HEK293T (cell line): Measurements from ENCODE around the gene AOPEP.

Source experiments
- CTCF ChIA-PET: fragments of 350-600 bp; formaldehyde crosslinking; extraction: SDS; loops from one replicate; lab custom pipeline; 2021; ENCODE audit warnings: antibody characterized with exemption, inconsistent platforms; lab: Yijun Ruan, JAX
- POLR2A ChIA-PET: fragments of 350-600 bp; formaldehyde crosslinking; extraction: SDS; loops from one replicate; lab custom pipeline; 2020; ENCODE audit warnings: antibody characterized with exemption, inconsistent platforms; lab: Yijun Ruan, JAX
- DNase-seq: peaks from one replicate; pipeline ENCODE4 v3.0.0; 2012; ENCODE audit warnings: mixed read lengths; ENCODE audit errors: extremely low spot score
- ARNT ChIP-seq: fragments of 450-650 bp; IDR thresholded peaks from 2 replicates; pipeline ENCODE4 v1.6.1; 2017; ENCODE audit warnings: mild to moderate bottlenecking
- BHLHE40 ChIP-seq: fragments of 450-650 bp; IDR thresholded peaks from 2 replicates; pipeline ENCODE4 v1.6.1; 2016; ENCODE audit warnings: mild to moderate bottlenecking, moderate library complexity, borderline replicate concordance
- CTBP1 ChIP-seq: fragments of 450-650 bp; IDR thresholded peaks from 2 replicates; pipeline ENCODE4 v1.6.1; 2016; ENCODE audit warnings: borderline replicate concordance
- ELF4 ChIP-seq: fragments of 450-650 bp; IDR thresholded peaks from 2 replicates; pipeline ENCODE4 v1.6.1; 2017; ENCODE audit warnings: antibody characterized with exemption
- FOXA1 ChIP-seq: fragments of 450-650 bp; IDR thresholded peaks from 2 replicates; pipeline ENCODE4 v1.6.1; 2016; ENCODE audit warnings: mild to moderate bottlenecking
- FOXK2 ChIP-seq: fragments of 450-650 bp; IDR thresholded peaks from 2 replicates; pipeline ENCODE4 v1.6.1; 2016; ENCODE audit warnings: mild to moderate bottlenecking
- FOXM1 ChIP-seq: fragments of 450-650 bp; IDR thresholded peaks from 2 replicates; pipeline ENCODE4 v1.6.1; 2017; ENCODE audit warnings: mild to moderate bottlenecking, borderline replicate concordance
- HDGF ChIP-seq: fragments of 450-650 bp; IDR thresholded peaks from 2 replicates; pipeline ENCODE4 v1.6.1; 2017; ENCODE audit warnings: antibody characterized with exemption, borderline replicate concordance
- L3MBTL2 ChIP-seq: fragments of 450-650 bp; conservative IDR thresholded peaks from 2 replicates; pipeline ENCODE4 v1.6.1; 2016; ENCODE audit warnings: mild to moderate bottlenecking
- LEF1 ChIP-seq: fragments of 450-650 bp; IDR thresholded peaks from 2 replicates; pipeline ENCODE4 v1.6.1; 2017; ENCODE audit warnings: mild to moderate bottlenecking, borderline replicate concordance
- NFRKB ChIP-seq: fragments of 450-650 bp; IDR thresholded peaks from 2 replicates; pipeline ENCODE4 v1.6.1; 2016; ENCODE audit warnings: mild to moderate bottlenecking, moderate library complexity
- SP1 ChIP-seq: fragments of 450-650 bp; IDR thresholded peaks from 2 replicates; pipeline ENCODE4 v1.6.1; 2017
- SUZ12 ChIP-seq: fragments of 450-650 bp; IDR thresholded peaks from 2 replicates; pipeline ENCODE4 v1.6.1; 2016; ENCODE audit warnings: mild to moderate bottlenecking
- TARDBP ChIP-seq: fragments of 450-650 bp; IDR thresholded peaks from 2 replicates; pipeline ENCODE4 v1.6.1; 2016
- ZNF384 ChIP-seq: fragments of 450-650 bp; IDR thresholded peaks from 2 replicates; pipeline ENCODE4 v1.6.1; 2016
- TF ChIP-seq, protein P1 (sequence below): fragments of 450-650 bp; IDR thresholded peaks from 2 replicates; pipeline ENCODE4 v1.6.1; 2016

The AOPEP gene

DNA sequence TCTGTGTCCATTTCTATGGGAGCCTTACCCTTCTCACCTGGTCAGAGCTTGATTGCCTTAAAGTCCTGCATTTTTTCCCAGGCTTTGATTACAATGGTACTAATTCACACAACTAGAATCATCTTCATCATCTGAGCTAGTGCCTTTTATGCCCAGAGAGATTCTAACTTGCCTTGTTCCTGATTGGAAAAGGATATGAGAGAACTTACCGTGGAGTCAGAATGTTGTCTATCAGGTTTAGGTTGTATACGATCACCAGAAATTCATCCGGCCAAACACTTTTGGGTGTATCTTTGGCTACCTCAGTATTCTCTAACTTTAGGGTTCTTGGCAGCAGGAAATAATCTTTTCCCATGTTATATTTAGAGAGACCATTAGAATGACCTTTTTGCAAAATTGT is 71.7 kb downstream of the AOPEP start:
- TF ChIP-seq CTBP1 (no peak), TARDBP (no peak), SP1 (no peak), SUZ12 (no peak), FOXK2 (no peak), BHLHE40 (no peak), ARNT (no peak), L3MBTL2 (no peak), NFRKB (no peak), ZNF384 (no peak), FOXA1 (no peak), ELF4 (no peak)
- TF ChIP-seq, protein P1, sequence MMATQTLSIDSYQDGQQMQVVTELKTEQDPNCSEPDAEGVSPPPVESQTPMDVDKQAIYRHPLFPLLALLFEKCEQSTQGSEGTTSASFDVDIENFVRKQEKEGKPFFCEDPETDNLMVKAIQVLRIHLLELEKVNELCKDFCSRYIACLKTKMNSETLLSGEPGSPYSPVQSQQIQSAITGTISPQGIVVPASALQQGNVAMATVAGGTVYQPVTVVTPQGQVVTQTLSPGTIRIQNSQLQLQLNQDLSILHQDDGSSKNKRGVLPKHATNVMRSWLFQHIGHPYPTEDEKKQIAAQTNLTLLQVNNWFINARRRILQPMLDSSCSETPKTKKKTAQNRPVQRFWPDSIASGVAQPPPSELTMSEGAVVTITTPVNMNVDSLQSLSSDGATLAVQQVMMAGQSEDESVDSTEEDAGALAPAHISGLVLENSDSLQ = no peak
- CTCF ChIA-PET = interaction anchor here (0.7 kb wide), 1 partner anchor 24 kb away, joined by 3 read pairs; no protein-coding TSS in a partner anchor
- POLR2A ChIA-PET = no interaction called here
- DNase-seq = no peak

DNA sequence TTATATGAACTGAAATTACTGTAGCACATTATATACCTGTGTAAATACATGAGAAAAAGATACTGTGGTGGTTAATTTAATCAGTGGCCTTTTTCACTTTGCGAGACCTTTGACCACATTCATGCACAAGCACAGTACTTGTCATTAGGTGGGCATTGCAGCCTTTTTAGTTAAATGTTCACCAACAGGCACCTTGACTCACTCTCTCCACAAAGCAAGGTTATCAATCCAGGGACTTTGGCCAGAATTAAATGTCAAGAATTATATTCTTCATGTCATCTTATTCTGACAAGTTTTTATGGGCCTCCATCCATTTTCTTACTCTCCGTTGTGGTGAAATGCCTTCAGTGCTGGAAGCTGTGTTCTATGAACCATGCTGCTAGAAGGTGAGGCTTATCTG is 72.2 kb downstream of the AOPEP start:
- no peak for DNase-seq
- no peak for TF ChIP-seq BHLHE40
- no peak for TF ChIP-seq ARNT
- TF ChIP-seq SP1 = no peak
- CTCF ChIA-PET = interaction anchor here (0.5 kb wide), 1 partner anchor 105 kb away, joined by 4 read pairs; no protein-coding TSS in a partner anchor
- POLR2A ChIA-PET = no interaction called here

DNA sequence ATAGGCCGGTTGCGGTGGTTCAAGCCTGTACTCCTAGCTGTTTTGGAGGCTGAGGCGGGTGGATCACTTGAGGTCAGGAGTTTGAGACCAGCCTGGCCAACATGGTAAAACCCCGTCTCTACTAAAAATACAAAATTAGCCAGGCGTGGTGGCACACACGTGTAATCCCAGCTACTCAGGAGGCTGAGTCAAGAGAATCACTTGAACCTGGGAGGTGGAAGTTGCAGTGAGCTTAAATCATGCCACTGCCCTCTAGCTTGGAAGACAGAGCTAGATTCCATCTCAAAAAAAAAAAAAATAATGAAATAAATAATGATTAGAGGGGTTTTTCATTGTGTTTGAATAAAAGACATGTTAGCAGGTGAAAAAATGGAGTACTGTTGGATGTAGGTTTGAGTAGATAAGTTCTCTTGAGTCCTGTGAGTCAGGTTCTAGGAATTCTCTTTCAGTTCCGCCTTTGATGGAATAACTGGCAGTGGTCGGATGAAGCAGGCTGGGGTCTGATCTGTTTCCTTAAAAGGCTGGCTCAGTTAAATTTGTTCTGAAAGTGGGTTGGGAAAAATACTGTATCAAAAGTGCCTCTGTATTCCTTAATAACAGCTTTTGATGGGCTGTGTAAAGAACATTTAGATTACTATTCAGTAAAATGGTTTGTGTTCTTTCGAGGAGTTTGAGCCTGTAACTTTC is 73.2 kb downstream of the AOPEP start:
- ChIA-PET CTCF (no interaction called here), POLR2A (no interaction called here)
- no peak for DNase-seq
- no peak for TF ChIP-seq SUZ12
- TF ChIP-seq BHLHE40 = no peak
- no peak for TF ChIP-seq TARDBP
- TF ChIP-seq FOXM1 = no peak
- no peak for TF ChIP-seq HDGF
- no peak for TF ChIP-seq ARNT
- no peak for TF ChIP-seq ELF4
- no peak for TF ChIP-seq L3MBTL2
- no peak for TF ChIP-seq NFRKB
- no peak for TF ChIP-seq SP1
- no peak for TF ChIP-seq LEF1

GRCh38 chr9:94800424-94801117 is 74.1 kb downstream of the AOPEP start:
- no peak for DNase-seq
- POLR2A ChIA-PET = no interaction called here
- CTCF ChIA-PET = no interaction called here
- TF ChIP-seq L3MBTL2 (no peak), FOXM1 (no peak), FOXA1 (no peak)

DNA sequence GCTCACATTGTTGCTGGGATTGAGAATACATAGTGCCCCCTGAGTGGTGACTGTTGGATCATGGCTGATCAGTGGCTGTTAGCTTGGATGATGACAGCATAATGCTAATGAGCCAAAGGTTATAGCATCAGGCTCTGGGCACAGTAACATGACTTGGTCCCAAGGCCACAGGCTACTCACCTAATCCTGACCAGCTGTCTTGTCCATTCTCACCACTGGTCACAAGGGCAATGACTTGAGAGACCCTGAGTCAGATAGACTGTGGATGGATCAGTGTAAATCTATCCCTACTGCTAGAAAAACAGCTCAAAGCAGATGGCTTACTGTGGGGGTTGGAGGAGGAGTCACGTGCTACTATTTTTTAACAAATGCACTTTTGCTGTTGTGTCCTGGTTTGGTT is 74.7 kb downstream of the AOPEP start:
- DNase-seq = no peak
- TF ChIP-seq LEF1 (no peak), FOXK2 (no peak), ARNT (no peak), NFRKB (no peak), ZNF384 (no peak), BHLHE40 (no peak)
- TF ChIP-seq, protein P1 = no peak
- POLR2A ChIA-PET = no interaction called here
- CTCF ChIA-PET = no interaction called here

- DNase-seq = no peak
- TF ChIP-seq ZNF384 (no peak), LEF1 (no peak), CTBP1 (no peak), BHLHE40 (no peak), SUZ12 (no peak), HDGF (no peak), ARNT (no peak), FOXA1 (no peak)
- ChIA-PET POLR2A (no interaction called here), CTCF (interaction anchor here (0.6 kb wide), 1 partner anchor 236 kb away, joined by 3 read pairs; no protein-coding TSS in a partner anchor)
Measured at GRCh38 chr9:94801681-94802080, 75.2 kb downstream of the AOPEP start.

GRCh38 chr9:94802251-94802650 is 75.8 kb downstream of the AOPEP start:
- POLR2A ChIA-PET = no interaction called here
- no peak for DNase-seq
- TF ChIP-seq HDGF (no peak), CTBP1 (no peak), LEF1 (no peak), BHLHE40 (no peak), NFRKB (no peak), SP1 (no peak)
- CTCF ChIA-PET = interaction anchor here (0.6 kb wide), 1 partner anchor 235 kb away, joined by 3 read pairs; no protein-coding TSS in a partner anchor
